GM23338 (cell line): ENCODE data around the gene POLR2J3.
"Not testable (repeated sequence)": the region's sequence is repeated elsewhere in the genome, so short reads cannot be mapped to it uniquely, and the experiment has no call there.

Source experiments
- CTCF ChIP-seq, 2 experiments: fragments of 200-600 bp in 1 of 2; sonication (generic) in 1 of 2; conservative IDR thresholded peaks; 2 replicates each; pipeline versions ENCODE4 v1.5.1 to v1.6.1; 2016 to 2017; ENCODE audit warnings: antibody characterized with exemption in 2 of 2, low read depth in 2 of 2, mild to moderate bottlenecking in 2 of 2, moderate library complexity in 1 of 2
- STAT1 ChIP-seq: IDR thresholded peaks from one replicate; pipeline ENCODE4 v1.6.1; 2016; ENCODE audit warnings: antibody characterized with exemption; ENCODE audit not compliant: unreplicated experiment

DNA sequence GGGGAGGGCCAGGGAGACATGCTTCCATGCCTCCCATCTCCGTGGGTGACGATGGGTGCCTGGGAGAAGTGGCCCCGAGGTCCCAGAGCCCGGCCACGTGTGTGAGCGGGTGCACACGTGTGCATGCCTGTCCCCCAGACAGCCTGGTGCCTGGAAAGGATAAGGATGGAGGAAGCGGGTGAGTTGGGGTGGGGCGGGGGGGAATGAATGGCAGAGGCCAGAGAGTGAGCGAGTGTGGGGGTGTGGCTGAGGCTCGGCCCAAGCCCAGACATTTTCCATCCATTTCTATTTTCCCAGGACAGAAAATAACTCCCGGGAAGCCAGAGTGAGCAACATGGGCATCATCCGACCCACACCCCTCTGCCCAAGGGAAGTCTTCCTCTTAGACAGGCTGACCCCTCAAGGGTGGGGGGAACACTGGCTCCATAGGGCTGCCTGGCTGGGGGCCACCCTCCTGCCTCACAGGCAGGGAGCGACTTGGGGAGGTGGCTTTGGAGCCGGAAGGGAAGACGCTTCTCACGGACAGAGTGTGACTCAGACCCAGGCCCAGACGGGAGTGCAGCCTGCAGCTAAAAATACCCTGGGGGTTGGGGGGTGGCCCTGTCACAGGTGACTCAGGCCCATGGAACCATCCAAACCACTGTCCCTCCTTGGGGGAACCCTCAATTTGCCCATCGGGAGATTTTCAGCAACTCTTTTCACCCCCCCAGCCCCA, 32.2 kb upstream of the POLR2J3 start:
- TF ChIP-seq STAT1; CTCF (conservative IDR thresholded peaks at IDR 0.05; ENCODE audit: low read depth in 2 of 2): not testable (repeated sequence)
